Renal cortex interstitium (tissue), 3 donors: ENCODE data around the gene IPO8. TPM values are rescaled to one million over a fixed set of nuclear protein-coding genes. Genes with fewer than 3 reads are reported as not detected.

Source experiments
- polyA plus RNA-seq, 3 donors: library from polyadenylated mRNA; unstranded; fragments of 120-200 nt; gene quantifications; one replicate each; pipeline ENCODE4 v1.2.1, GENCODE V29; 2013; ENCODE audit not compliant: insufficient read length in 3 of 3

Gene IPO8
- polyA plus RNA-seq, 3 donors: 57.5 to 62.8 (median 58.6) TPM

Other genes starting within 250 kb of the IPO8 start
- 10 to 100 TPM; 33.8 to 50.7 (median 38.7) TPM for gene CAPRIN2, start 59.1 kb upstream of the IPO8 start, polyA plus RNA-seq
- gene TSPAN11, start 230.9 kb upstream of the IPO8 start, polyA plus RNA-seq: 1 to 10 TPM; 5.0 to 5.7 (median 5.5) TPM